ENCODE data around the gene XDH.

XDH gene

DNA sequence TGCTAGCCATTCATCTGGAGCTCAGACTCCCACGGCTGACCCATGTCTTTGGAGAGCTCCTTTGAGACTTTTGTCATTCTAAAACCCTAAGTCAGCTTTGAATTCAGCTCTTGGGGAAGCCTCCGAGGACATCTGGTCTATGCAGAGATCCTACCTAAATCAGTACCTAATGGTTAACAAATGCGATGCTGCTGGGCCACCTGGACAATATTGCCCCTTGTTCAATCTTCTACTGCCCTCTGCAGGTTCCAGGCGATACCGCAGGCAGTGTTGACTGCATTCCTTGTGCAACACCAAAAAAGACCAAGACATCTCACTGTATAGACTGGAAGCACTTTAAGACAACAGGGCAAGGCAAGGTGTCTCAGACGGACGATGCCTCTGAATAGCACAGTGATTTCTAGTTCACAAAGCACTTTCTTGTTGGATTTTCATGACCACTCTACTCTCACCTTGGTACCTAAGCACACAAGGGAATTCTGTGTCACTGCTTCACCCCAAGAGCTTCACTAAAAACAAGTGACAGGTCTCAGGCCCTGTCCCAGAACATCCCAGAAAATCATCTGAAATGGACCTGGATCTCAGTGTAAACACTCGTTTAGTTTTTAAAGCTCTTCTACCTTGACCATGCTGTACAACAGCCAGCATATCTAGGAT is 80.9 kb downstream of the XDH start:
- H3K9me2 ChIP-seq (replicated peaks; ENCODE audit: insufficient read depth, low read length), result no peaks in the 10 kb centered on the region
- H3K4me2 ChIP-seq (ENCODE audit: low read depth, low read length), result no peak overlapping the region
- DNase-seq, result peak; percentile 85
- no peaks in the 10 kb centered on the region for H3F3A ChIP-seq (ENCODE audit: insufficient read depth, low read length)
- H3K79me2 ChIP-seq (ENCODE audit: low read length), result no peaks in the 10 kb centered on the region
- H3K4me1 ChIP-seq (ENCODE audit: low read length), result 0 out of 2 replicates have a peak, but pooled peaks cover 3% of the 10 kb centered on the region
- TF ChIP-seq, protein P1, sequence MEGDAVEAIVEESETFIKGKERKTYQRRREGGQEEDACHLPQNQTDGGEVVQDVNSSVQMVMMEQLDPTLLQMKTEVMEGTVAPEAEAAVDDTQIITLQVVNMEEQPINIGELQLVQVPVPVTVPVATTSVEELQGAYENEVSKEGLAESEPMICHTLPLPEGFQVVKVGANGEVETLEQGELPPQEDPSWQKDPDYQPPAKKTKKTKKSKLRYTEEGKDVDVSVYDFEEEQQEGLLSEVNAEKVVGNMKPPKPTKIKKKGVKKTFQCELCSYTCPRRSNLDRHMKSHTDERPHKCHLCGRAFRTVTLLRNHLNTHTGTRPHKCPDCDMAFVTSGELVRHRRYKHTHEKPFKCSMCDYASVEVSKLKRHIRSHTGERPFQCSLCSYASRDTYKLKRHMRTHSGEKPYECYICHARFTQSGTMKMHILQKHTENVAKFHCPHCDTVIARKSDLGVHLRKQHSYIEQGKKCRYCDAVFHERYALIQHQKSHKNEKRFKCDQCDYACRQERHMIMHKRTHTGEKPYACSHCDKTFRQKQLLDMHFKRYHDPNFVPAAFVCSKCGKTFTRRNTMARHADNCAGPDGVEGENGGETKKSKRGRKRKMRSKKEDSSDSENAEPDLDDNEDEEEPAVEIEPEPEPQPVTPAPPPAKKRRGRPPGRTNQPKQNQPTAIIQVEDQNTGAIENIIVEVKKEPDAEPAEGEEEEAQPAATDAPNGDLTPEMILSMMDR (IDR thresholded peaks at IDR 0.05; ENCODE audit: low read length), result peak; percentile 99
- TF ChIP-seq EZH2 (optimal IDR thresholded peaks at IDR 0.05; ENCODE audit: low read depth, low read length), result no peak
- no peaks in the 10 kb centered on the region for H4K20me1 ChIP-seq (ENCODE audit: insufficient read depth, low read length)
- H2AFZ ChIP-seq (ENCODE audit: low read length), result no peak overlapping the region
- H3K27me3 ChIP-seq (replicated peaks; ENCODE audit: insufficient read depth, low read length), result no peaks in the 10 kb centered on the region
- no peaks in the 10 kb centered on the region for H3K36me3 ChIP-seq (replicated peaks; ENCODE audit: insufficient read depth, low read length)
- no peak overlapping the region for H3K9ac ChIP-seq (ENCODE audit: low read length)
- H3K9me3 ChIP-seq (replicated peaks; ENCODE audit: insufficient read depth, low read length), result no peaks in the 10 kb centered on the region
- no peak overlapping the region for H3K4me3 ChIP-seq (ENCODE audit: low read length)
- H3K27ac ChIP-seq (ENCODE audit: low read length), result no peak overlapping the region

DNA sequence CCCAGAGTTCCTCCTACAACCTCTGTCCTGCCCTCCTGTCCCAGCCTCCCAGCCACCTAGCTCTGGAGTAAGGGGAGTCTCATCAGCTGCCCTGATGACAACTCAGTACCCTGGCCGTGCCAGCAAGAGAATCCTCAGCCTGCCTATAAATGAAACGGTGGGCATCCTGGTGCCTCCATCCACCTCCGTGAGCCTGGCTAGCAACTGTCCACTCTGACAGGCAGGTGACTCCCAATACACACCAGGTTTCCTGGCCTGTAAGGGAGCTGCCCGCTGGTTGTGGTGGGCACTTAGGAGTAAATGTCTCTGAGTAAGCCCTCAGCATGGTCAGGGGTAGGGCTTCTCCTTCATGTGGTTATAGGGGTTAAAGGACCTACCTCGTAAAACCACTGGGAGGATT is 81.5 kb downstream of the XDH start:
- H3F3A ChIP-seq (ENCODE audit: insufficient read depth, low read length), result no peaks in the 10 kb centered on the region

GRCh38 chr2:31332521-31332920 is 82.0 kb downstream of the XDH start:
- H3K9me3 ChIP-seq (replicated peaks; ENCODE audit: insufficient read depth, low read length), result no peaks in the 10 kb centered on the region
- no peaks in the 10 kb centered on the region for H4K20me1 ChIP-seq (ENCODE audit: insufficient read depth, low read length)
- H3K27me3 ChIP-seq (replicated peaks; ENCODE audit: insufficient read depth, low read length), result no peaks in the 10 kb centered on the region
- H3K36me3 ChIP-seq (replicated peaks; ENCODE audit: insufficient read depth, low read length), result no peaks in the 10 kb centered on the region
- H3K4me3 ChIP-seq (ENCODE audit: low read length), result no peak overlapping the region
- no peak overlapping the region for H3K4me2 ChIP-seq (ENCODE audit: low read depth, low read length)
- no peak overlapping the region for H2AFZ ChIP-seq (ENCODE audit: low read length)
- no peak overlapping the region for H3K9ac ChIP-seq (ENCODE audit: low read length)
- DNase-seq, result no peak
- no peaks in the 10 kb centered on the region for H3K9me2 ChIP-seq (replicated peaks; ENCODE audit: insufficient read depth, low read length)
- TF ChIP-seq EZH2 (optimal IDR thresholded peaks at IDR 0.05; ENCODE audit: low read depth, low read length) (no peak), EZH2phosphoT487 (IDR thresholded peaks at IDR 0.05; ENCODE audit: low read length) (no peak)
- TF ChIP-seq, protein P1 (IDR thresholded peaks at IDR 0.05; ENCODE audit: low read length), result no peak
- H3K79me2 ChIP-seq (ENCODE audit: low read length), result no peaks in the 10 kb centered on the region
- no peak overlapping the region for H3K27ac ChIP-seq (ENCODE audit: low read length)
- 0 out of 2 replicates have a peak, but pooled peaks cover 3% of the 10 kb centered on the region for H3K4me1 ChIP-seq (ENCODE audit: low read length)
- H3F3A ChIP-seq (ENCODE audit: insufficient read depth, low read length), result no peaks in the 10 kb centered on the region

More for the DNA sequence above, 81.5 kb downstream of the XDH start:
- TF ChIP-seq, protein P1 (IDR thresholded peaks at IDR 0.05; ENCODE audit: low read length), result no peak
- TF ChIP-seq EZH2phosphoT487 (IDR thresholded peaks at IDR 0.05; ENCODE audit: low read length), result no peak
- no peak for TF ChIP-seq EZH2 (optimal IDR thresholded peaks at IDR 0.05; ENCODE audit: low read depth, low read length)
- Histone ChIP-seq H3K36me3 (replicated peaks; ENCODE audit: insufficient read depth, low read length) (no peaks in the 10 kb centered on the region), H3K27me3 (replicated peaks; ENCODE audit: insufficient read depth, low read length) (no peaks in the 10 kb centered on the region), H3K4me1 (ENCODE audit: low read length) (0 out of 2 replicates have a peak, but pooled peaks cover 3% of the 10 kb centered on the region), H3K9me2 (replicated peaks; ENCODE audit: insufficient read depth, low read length) (no peaks in the 10 kb centered on the region), H2AFZ (ENCODE audit: low read length) (no peak overlapping the region), H3K4me3 (ENCODE audit: low read length) (no peak overlapping the region), H3K79me2 (ENCODE audit: low read length) (no peaks in the 10 kb centered on the region), H3K9ac (ENCODE audit: low read length) (no peak overlapping the region), H3K9me3 (replicated peaks; ENCODE audit: insufficient read depth, low read length) (no peaks in the 10 kb centered on the region), H4K20me1 (ENCODE audit: insufficient read depth, low read length) (no peaks in the 10 kb centered on the region), H3K27ac (ENCODE audit: low read length) (no peak overlapping the region), H3K4me2 (ENCODE audit: low read depth, low read length) (no peak overlapping the region)
- no peak for DNase-seq

All from MM.1S (cell line).